Stimulated activated CD8-positive, alpha-beta memory T cell treated with anti-CD3 and anti-CD28 coated beads, Interleukin-15, amount 100 ng/mL, for 1 hour (primary cell): ENCODE results near the gene ZEB2.

ENCODE experiments used
- DNase-seq: peaks from one replicate; pipeline ENCODE4 v3.0.0-alpha.2; 2020; ENCODE audit warnings: low read depth

Gene ZEB2

DNA sequence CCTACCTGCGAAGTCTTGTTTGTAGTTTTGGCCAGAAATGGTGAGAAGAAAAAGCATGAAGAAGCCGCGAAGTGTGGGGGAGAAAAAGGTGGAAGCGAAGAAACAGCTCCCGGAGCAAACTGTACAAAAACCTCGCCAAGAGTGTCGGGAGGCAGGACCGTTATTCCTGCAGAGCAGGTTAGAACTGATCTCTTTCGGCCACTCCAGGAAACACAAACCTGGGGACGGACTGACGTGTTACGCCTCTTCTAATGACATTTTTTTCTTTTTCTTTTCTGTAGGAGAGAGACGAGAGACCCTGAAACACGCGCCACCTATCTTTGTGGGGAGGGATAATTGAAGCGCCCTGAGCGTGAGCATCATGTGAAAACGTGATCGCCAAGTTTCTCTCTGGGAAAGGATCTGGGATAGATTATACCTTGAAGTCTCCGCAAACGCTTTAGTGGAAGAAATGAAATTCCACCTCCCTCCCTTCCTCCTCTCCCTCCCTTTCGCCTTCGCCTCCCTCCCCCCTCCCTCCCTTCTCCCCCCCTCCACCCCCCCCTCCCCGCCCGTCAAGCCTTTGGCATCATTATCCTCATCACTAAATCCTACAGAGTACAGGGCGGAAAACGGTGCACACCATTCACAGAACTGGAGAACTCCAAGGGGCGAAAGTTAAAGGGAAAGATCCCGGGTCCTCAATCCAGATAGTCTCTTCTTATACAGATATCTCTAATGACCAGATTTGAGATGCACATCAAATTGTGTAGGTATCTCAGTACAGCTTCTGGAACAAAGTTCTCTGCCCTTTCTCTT, at the start of gene ZEB2:
Gene ZEB2 (minus strand): TSS at position 186 of the 798 bp plus-strand sequence. CDS start 2,769 bp downstream, outside the sequence.
- DNase-seq: no peak

DNA sequence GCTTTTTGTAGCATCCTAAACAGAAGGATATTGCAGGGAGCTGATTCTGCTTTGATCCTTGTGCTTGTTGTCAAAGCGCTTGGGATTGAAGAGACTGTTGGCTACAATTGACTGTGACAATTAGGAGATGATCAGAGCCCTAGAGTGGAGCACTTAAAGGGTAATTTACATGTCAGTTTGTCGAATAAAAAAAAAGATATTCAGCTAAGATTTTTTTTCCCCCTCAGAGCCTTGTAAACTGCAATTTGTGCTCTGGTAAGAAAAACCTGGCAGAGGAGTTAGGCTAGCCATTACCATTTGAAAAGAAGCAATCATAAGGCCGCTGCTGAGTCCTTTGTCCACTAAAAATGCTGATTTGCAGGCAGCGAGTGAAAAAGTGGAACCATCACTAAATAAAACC, 47.8 kb upstream of the ZEB2 start:
- no peak for DNase-seq

DNA sequence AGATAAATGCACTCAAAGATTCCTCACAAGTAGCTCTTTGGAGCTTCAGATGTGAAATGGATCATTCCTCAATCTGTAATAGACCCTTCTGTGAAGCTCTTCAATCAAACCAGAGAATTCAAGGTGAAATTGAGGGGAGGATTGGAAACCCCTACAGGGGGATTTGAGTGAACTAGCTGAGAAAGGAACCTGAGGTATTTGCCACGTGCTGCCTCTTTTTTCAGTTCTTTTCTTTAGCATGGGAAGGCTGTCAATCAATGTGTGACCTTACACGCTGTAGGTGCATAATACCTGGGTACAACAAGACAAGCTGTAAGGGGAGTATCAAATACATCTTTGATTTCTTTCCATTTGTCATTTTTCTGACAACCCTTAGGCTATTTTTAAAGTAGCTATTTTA, 46.5 kb upstream of the ZEB2 start:
- no peak for DNase-seq

DNA sequence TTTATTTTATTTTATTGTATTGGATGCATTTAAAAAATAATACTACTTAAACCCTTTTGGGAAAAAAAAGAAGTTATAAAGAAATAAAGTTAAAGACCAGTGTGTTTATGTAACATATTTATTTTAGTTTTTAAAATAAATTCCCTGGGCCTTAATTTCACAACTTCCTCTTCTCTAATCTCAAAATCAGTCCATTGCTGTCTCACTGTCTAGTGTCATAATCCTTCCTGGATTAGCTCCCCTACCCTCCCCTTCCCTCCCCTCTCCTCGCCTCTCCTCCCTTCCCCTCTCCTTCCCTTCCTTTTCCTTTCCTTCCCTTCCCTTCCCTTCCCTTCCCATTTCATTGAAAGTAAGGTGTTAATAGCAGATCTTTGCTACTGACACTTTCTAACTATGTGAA, 40.3 kb upstream of the ZEB2 start:
- no peak for DNase-seq

DNA sequence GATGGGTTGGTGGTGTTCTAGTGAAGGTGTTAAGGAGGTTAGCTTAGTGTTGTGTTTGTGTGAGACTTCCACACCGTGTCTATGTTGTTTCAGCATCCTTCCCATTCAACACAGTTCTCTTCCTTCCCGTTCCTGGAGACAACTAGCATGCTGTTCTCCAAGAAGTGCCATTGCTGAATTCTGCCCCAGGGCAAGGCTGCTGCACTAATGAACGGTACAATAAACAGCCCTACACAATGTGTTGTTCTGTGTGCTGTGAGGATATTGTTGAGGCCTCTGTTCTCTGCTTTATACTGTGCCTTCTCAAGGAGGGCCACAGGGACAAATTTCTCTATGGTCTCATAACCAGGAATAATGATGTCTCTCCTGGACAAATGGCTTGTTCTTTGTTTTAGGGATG, 39.8 kb upstream of the ZEB2 start:
- DNase-seq: no peak

DNA sequence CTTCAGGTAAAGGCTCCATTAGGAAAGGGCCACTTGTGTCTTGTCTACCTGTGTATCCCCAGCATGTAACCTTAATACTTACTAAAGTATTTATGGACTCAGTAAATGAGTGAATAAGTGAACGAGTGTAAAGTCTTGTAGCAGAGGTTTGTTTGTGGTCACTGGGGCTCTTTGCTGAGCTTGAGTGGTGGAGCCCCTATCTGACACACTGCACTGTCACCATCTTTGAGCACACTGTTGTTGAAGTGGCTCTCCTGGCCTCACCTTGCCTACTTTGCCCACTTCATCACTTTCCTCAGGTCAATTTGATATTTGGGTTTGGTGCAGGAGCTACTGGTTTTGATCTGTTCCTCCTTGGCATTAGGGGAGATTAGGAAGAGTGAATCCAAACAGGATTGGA, 39.3 kb upstream of the ZEB2 start:
- no peak for DNase-seq

DNA sequence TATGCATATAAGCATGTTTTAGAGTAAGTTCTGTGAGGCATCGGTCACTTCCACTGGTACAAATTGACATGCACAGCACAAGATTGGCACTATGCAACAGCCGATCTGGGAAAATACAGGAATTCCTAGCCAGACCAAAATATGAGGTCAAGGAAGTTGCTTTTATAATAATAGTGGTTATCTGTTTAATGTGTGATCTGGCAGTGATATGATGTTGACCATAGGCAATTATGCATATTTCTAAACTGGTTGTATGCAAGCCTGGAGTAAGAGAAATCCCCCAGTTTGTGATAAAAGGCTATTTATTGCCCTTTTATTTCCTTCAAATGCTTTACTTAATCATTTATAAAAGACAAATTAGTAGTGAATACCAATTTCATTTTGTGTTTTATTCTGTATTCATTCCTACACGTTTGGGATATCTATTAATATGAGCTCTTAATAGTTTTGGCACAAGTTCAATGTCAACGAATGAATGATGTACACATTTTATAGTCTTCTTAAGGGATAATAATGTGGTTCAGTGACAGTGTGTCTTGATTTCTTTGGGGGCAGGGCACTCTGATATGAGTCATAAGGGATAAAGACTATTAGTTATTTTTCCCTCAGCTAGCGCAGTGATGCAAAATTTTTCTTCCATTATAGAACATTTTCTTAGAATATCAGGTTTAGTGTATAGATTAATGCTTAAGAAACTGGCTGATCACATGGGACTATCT, 34.7 kb upstream of the ZEB2 start:
- DNase-seq: no peak

DNA sequence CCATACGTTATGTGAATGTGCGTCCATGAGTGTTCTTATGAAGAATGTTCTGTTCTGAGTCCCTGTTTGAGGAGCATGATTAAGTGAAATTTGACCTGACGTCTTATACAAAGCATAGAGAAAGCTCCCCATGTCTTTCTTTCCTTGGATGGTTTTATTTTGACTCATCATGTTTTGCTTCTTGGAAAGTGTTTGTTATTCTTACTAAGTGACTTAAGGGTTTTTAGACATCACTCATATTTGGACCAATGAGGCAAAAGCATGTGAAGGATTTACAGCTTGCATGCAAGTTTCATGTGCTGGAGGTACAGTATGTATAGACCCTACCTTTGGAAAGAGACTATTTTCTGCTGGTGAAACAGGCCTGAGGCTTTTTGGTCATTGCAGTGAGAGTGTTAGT, 33.5 kb upstream of the ZEB2 start:
- no peak for DNase-seq

DNA sequence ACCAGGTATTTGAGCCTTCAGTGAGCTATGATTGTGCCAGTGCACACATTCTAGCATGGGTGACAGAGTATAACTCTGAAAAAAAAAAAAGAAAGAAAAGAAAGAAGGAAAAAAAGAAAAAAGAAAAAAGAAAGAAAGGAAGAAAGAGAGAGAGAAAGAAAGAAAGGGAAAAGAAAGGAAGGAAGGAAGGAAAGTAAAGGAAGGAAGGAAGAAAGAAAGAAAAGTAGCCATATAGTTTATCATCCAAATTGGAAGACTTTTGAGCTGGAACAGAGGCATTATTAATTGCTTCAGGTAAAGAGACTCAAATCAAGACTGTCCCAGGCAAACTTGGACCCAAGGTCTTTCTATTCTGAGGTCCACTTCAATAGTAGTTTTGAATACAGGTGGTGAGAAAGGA, 32.9 kb upstream of the ZEB2 start:
- no peak for DNase-seq

DNA sequence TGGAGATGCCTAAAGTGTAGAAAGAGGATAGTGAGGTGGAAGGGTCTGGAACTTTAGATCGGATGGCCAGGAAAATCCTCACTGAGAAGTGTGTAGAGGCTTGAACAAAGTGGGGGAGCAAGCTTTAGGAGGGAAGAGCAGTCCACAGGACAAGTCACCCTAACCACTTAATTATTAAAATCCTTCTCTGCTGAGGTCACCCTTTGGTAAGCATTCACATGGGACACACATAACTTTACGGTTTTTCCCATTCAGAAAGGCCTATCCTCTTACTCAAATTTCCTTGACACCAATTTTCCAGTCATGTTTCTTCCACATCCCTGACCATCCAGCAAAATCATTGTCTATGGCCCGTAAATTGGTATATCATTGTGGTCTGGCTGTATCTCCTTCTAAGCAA, 31.0 kb upstream of the ZEB2 start:
- DNase-seq: no peak

DNA sequence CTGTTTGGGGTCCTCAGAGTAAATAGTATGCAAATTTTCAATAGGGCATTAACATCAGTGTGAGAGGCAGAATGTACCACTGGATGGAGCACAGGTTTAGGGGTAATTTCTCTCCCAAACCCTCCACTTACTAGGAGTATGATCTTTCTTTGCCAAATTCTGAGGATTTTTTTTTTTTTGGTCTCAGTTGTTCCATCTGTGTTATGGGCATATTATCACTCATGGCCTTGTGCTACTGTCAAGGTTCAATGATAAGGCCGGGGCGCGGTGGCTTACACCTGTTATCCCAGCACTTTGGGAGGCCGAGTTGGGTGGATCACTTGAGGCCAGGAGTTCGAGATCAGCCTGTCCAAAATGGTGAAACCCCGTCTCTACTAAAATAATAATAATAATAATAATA, 30.2 kb upstream of the ZEB2 start:
- no peak for DNase-seq

DNA sequence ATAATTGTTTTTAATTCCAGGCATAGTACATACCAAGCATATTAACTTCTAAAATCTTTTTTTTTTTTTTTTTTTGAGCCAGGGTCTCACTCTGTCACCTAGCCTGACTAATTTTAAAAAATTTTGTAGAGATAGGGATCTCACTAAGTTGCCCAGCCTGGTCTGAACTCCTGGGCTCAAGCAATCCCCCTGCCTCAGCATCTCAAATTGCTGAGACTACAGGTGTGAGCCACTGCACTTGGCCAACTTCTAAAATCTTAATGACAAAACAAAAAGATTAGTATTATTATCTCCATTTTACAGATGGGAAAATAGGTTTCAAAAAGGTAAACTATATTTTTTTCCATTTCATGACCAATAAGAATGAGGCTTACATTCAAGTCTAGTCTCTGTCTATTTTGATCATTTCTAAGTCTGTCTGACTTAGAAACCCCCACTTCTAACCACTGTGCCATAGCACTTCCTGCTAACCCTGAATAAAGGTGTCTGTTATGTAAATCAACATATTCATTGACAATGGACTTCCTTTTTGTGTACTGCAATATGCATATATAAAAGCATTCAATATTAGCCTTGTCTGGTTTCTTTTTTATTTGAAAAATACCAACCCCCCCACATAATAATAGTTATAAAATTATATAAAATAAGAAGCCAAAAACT, 28.7 kb upstream of the ZEB2 start:
- no peak for DNase-seq

DNA sequence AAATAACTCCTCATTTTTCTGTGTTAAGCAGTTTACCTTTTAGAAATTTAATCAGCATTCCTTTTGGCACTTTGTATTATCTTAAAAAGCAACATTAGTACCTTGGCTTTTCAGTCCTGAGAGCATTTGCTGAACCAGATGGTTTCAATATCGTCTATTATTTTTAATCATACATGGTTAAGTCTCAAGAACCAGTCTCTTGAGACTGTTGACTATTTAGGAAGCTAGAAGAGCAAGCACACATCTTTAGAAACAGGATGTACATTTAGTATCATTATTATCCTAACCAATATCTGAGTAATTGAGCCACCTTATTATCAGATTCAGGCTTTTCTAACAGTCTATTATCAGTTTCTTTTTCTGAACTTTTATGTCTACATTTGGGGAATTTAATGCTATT, 28.2 kb upstream of the ZEB2 start:
- no peak for DNase-seq

DNA sequence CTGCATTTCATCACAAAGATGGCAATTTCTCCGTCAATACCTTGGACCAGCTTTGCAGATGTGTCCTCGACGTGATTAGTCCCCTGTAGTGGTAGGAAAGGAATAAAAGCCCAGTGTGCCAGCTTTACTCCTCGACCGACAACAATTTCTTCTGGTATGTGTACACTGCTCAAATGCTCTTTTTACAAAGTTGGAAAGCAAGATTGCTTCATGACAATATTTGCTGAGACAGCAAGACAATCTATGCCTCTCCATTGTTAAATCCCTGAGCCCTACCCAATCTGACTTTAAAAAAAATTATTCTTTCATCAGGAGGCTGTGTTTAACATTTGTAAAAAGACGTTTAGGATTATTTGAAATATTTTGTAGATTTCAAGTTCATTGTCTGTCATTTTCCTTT, 27.6 kb upstream of the ZEB2 start:
- no peak for DNase-seq

DNA sequence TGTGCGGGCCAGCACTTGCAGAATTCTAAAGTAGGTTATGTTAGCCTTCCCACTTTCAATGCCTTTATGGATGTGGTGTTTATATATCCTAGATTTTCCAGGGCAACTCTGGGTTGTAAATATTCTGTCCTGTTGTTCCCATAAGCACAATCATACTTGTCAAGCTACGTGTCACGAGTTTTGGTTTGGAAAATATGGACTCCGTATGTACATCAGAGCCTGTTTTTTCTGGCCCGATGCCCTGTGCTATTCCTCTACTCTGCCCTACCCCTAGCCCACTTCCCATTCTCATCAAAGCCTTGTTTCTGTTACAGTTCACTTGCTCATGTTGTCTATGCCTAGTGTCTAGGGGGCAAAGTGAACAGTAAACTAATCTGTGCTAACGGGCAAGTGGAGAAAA, 27.0 kb upstream of the ZEB2 start:
- no peak for DNase-seq

DNA sequence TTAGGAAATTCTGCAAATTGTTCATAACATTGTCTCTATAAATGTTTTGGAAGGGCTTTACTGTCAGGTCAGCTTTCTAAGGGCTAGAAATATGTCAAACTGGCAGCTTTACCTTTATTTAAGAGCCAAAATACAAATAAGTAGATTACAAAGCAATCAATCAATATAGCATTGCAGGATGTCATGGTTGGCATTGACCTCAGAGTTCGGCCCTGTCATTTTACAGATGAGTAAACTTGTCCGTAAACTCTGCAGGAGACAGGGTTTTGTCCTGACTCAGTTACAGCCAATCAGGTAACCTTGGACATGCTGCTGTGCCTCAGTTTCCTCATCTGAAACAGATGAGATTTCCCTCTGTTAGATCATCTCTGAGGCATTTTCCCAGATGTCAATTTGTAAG, 25.9 kb upstream of the ZEB2 start:
- no peak for DNase-seq

DNA sequence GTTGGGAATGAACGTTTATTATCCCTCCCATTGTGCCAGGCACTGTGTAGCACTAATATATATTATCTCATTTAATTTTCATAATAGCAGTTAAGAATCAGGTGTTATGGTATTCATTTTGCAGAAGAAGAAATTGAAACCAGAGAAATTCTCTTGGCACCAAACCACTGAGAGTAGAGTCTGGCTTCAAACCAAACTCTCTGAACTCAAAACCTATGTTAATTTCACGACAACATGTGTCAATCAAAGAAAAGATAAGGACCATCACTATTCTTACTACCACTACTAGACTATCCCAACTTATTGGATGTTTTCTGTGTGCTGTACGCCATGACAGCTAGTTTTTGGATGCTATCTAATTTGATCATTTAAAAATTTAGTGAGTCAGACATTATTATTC, 24.1 kb upstream of the ZEB2 start:
- DNase-seq: no peak

DNA sequence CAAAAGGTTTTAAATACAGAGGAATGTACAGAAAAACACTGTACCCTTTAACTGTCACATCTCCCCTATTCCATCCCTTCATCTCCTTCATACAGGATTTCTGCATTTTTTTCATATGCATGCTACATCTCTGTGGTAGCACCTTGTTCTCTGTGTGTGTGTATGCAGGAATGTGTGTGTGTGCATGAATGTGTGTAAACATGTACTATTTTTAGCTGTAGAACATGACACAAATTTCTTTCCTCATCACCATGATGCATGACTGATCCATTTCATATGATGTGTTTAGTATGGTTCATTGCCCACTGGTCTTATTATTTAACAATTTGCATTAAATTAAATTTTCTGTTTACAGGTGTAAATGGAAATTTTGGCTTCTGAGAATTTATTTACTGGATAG, 21.5 kb upstream of the ZEB2 start:
- no peak for DNase-seq

DNA sequence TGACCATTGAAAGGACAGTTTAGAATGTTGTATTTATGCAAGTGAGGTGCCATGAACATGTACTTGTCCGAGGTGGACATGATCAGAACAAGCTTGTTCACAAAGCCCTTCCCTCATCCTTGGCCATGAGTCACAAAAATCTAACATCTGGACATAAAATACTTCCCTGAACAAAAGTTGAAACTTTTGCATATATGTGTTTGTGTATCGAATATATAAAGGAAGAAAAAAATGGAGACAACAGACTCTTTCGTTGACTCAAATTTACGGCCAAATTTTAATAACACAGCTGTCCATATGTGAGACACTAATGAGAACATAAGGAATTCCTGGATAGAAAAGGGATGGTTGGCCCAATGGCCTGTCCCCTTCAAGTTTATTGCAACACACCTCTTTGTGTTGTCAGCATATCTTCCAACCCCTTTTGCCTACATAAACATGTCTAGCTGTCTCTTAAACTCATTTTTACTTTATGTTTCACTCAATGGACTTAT, 19.4 kb upstream of the ZEB2 start:
- DNase-seq: no peak

DNA sequence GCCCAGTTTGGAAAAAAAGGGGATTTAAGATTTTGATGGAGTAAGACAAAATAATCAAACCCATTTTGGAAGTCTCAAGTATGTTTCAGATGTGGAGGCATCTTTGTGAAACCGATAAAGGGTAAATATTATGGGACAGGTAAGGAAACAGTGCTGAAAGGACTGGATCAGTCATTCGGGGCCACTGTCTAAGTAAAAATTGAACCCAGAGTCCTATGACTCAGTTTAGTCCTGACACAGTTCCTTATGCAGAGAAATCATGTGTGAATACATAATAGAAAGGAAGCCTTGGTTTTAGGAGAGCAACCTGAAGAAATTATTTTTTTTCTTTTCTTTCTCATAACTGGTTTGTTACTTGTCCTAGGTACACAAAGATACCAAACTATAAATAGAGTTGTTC, 15.4 kb upstream of the ZEB2 start:
- DNase-seq: no peak

DNA sequence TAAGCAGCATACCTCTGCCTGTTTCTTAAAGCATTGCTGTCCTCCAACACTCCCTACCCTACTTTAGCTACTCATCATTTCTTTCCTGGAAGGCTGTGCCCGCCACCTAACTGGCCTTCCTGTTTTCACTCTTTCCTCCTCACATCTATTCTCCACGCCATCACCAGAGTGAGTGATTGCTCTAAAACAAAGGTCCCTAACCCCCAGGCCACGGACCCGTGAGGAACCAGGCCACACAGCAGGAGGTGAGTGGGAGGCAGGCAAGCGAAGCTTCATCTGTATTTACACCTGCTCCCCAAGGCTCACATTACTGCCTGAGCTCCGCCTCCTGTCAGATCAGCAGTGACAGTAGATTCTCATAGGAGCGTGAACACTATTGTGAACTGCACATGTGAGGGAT, 13.3 kb upstream of the ZEB2 start:
- no peak for DNase-seq

DNA sequence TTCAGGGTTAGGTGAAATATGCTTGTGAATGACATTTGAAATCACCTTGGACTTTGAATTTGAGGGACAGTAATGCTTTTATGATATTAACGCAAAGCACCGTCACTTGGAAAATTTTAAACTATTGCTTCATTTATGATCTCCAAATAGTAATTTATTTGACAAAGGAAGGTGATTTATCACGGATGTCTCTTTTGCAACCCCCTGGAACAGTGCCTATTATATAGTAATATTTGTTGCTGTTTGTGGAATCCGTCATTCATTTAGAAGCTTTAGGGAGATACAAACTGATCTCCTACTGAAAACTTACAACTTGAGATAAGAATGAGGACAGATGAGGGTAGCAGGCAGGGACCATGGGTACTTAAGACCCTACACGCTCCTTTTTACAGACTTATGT, 10.7 kb upstream of the ZEB2 start:
- DNase-seq: no peak

DNA sequence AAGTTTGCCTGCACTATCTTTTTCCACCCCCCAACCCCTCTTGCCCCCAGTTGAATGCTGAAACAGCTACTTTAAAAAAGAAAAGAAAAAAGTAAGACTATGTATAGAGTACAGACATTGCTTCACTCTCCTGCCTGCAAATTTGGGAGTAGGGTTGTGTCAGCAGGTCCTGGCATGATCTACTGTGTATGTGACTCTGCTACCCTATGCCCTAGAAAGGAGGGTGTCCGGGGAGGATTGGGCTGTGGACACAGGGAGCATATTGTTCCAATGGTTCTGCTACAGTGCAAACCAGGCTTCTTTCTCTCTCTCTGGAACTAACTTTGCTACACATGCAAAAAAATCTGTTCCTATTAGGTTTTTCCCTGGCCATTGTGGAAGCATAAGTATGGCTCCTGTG, 9.9 kb upstream of the ZEB2 start:
- no peak for DNase-seq
